Smooth muscle cell (in vitro differentiated cells): ENCODE data around the gene JUND. TPM values are rescaled to one million over a fixed set of nuclear protein-coding genes. Genes with fewer than 3 reads are reported as not detected.

Source experiments
- DNase-seq: peaks from one replicate; lab custom pipeline; 2025; ENCODE audit not compliant: unreplicated experiment; lab: John Stamatoyannopoulos, UW
- H2AFZ ChIP-seq: fragments of 200-600 bp; sonication (generic); 2 replicates; pipeline ENCODE4 v1.6.0; 2016; ENCODE audit warnings: antibody characterized with exemption, low read depth, mild to moderate bottlenecking
- H3F3A ChIP-seq: fragments of 200-600 bp; sonication (generic); 2 replicates; pipeline ENCODE4 v1.6.0; 2017; ENCODE audit warnings: antibody characterized with exemption, low read depth
- H3K27ac ChIP-seq: fragments of 200-600 bp; sonication (generic); 2 replicates; pipeline ENCODE4 v1.5.1; 2016; ENCODE audit warnings: low read depth, mild to moderate bottlenecking
- H3K27me3 ChIP-seq: fragments of 200-600 bp; sonication (generic); 2 replicates; pipeline ENCODE4 v1.6.1; 2016; ENCODE audit warnings: low read depth, mild to moderate bottlenecking
- H3K36me3 ChIP-seq: fragments of 200-600 bp; sonication (generic); 2 replicates; pipeline ENCODE4 v1.5.1; 2016; ENCODE audit warnings: low read depth
- H3K4me1 ChIP-seq: fragments of 200-600 bp; sonication (generic); 2 replicates; pipeline ENCODE4 v1.5.1; 2016; ENCODE audit warnings: low read depth
- H3K4me2 ChIP-seq: fragments of 200-600 bp; sonication (generic); 2 replicates; pipeline ENCODE4 v1.6.0; 2016; ENCODE audit warnings: mild to moderate bottlenecking
- H3K4me3 ChIP-seq: fragments of 200-600 bp; sonication (generic); 2 replicates; pipeline ENCODE4 v1.5.1; 2016; ENCODE audit warnings: mild to moderate bottlenecking
- H3K79me2 ChIP-seq: fragments of 200-600 bp; sonication (generic); 2 replicates; pipeline ENCODE4 v1.6.0; 2016; ENCODE audit warnings: low read depth, mild to moderate bottlenecking
- H3K9ac ChIP-seq: fragments of 200-600 bp; sonication (generic); 2 replicates; pipeline ENCODE4 v1.6.0; 2016; ENCODE audit warnings: low read depth
- H3K9me3 ChIP-seq: fragments of 200-600 bp; sonication (generic); replicated peaks from 2 replicates; pipeline ENCODE4 v1.5.1; 2016; ENCODE audit warnings: low read depth
- H4K20me1 ChIP-seq: fragments of 200-600 bp; sonication (generic); 2 replicates; pipeline ENCODE4 v1.6.0; 2016; ENCODE audit warnings: low read depth
- WGBS: methylation state at CpG from one replicate; pipeline ENCODE4 v1.1.7; 2016; ENCODE audit warnings: low lambda C conversion rate; 5-methylcytosine and 5-hydroxymethylcytosine counted together
- polyA plus RNA-seq: library from polyadenylated mRNA; unstranded; fragments of >200 nt; fragmentation: Nextera tagmentation; extraction: Ambion mirVana; gene quantifications from 2 replicates; pipeline ENCODE4 v1.2.1, GENCODE V29; 2016
- total RNA-seq: library from RNA; depleted of rRNA; stranded (reverse); fragments of >200 nt; gene quantifications from 2 replicates; pipeline ENCODE4 v1.2.3, GENCODE V29; 2014
- TF ChIP-seq, protein P1 (sequence below): fragments of 200-600 bp; sonication (generic); IDR thresholded peaks from 2 replicates; pipeline ENCODE4 v1.5.1; 2017; ENCODE audit warnings: borderline replicate concordance, mild to moderate bottlenecking, antibody characterized with exemption; ENCODE audit not compliant: insufficient read depth, poor library complexity, severe bottlenecking

The JUND gene
- total and polyA plus RNA-seq, 2 experiments from 2014 or later = 164 to 464 TPM

DNA sequence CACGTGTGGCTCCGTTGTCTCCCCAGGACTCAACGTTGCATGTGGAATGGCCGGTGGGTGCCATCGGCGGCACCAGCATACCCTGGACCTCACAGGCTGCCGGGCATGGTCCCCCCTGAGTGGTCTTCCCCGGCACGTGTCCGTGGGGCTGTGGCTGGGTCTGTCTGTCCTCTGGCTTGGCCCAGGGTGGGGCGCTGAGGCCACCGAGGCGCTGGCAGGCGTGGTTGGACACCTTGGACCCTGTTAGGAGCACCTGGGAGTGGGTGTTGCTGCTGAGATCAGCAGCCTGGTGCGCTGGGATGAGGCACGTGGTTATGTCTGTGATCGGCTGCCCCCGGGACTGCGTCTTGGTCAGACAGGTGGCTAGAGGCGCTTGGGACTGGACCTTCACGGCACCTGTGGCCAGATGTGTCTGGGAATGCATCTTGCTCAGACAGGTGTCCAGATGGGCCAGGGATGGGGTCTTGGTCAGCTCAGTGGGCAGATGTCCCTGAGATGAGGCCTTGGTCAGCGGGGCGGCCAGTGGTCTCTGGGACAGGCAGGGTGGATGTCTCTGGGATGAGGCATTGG is 16.4 kb downstream of the JUND start:
- no peaks in the 10 kb centered on the region for H3K9me3 ChIP-seq
- H2AFZ ChIP-seq = no peak overlapping the region
- TF ChIP-seq, protein P1, sequence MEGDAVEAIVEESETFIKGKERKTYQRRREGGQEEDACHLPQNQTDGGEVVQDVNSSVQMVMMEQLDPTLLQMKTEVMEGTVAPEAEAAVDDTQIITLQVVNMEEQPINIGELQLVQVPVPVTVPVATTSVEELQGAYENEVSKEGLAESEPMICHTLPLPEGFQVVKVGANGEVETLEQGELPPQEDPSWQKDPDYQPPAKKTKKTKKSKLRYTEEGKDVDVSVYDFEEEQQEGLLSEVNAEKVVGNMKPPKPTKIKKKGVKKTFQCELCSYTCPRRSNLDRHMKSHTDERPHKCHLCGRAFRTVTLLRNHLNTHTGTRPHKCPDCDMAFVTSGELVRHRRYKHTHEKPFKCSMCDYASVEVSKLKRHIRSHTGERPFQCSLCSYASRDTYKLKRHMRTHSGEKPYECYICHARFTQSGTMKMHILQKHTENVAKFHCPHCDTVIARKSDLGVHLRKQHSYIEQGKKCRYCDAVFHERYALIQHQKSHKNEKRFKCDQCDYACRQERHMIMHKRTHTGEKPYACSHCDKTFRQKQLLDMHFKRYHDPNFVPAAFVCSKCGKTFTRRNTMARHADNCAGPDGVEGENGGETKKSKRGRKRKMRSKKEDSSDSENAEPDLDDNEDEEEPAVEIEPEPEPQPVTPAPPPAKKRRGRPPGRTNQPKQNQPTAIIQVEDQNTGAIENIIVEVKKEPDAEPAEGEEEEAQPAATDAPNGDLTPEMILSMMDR = no peak
- no peaks in the 10 kb centered on the region for H3K79me2 ChIP-seq
- no peaks in the 10 kb centered on the region for H3K36me3 ChIP-seq
- no peaks in the 10 kb centered on the region for H3K4me1 ChIP-seq
- DNase-seq = no peak
- peaks cover under 1% of the 10 kb centered on the region for H4K20me1 ChIP-seq
- H3K4me3 ChIP-seq = no peak overlapping the region
- H3K27ac ChIP-seq = no peak overlapping the region
- WGBS = 94% methylated on average over 23 of the region's 23 CpGs
- H3K4me2 ChIP-seq = no peak overlapping the region
- H3K9ac ChIP-seq = no peak overlapping the region
- H3K27me3 ChIP-seq = no peaks in the 10 kb centered on the region
- H3F3A ChIP-seq = no peaks in the 10 kb centered on the region

DNA sequence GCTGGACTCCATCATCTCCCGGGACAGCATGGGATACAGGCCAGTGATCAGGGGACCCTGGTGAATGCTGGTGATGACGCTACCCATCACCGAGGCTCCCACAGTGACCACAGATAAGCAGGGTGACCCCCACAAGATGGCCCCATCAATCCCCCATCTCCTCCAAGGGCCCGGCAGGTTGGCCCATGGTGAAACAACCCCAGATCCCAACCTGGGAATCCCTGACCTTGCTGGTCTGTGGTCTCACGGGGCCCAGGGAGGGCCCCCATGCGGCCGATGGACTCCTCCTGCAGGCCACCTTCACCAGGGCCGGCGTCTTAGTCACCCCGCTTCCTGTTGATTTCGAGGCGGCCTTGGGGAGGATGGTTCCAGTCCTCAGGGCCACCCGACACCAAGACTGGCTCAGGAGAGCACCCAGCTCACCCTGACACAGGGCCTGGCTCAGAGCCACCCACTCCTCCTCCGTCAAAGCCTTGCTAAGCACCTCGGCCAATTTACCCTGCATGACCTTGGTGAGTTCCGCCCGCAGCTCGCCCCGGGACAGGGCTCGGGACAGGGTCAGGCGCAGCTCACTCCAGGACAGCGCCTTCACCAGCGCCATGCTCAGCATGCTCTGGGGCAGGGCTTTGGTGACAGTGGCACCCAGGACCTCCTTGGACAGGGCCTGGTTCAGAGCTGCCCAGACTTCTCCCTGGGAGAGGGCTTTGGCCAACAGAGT is 17.1 kb downstream of the JUND start:
- 96% methylated on average over 19 of the region's 23 CpGs for WGBS
- H3K9me3 ChIP-seq = no peaks in the 10 kb centered on the region
- H3K4me3 ChIP-seq = no peak overlapping the region
- no peak overlapping the region for H3K27ac ChIP-seq
- H3K79me2 ChIP-seq = no peaks in the 10 kb centered on the region
- H3K36me3 ChIP-seq = no peaks in the 10 kb centered on the region
- no peak overlapping the region for H2AFZ ChIP-seq
- TF ChIP-seq, protein P1 = no peak
- no peak overlapping the region for H3K4me2 ChIP-seq
- H4K20me1 ChIP-seq = no peaks in the 10 kb centered on the region
- no peaks in the 10 kb centered on the region for H3K4me1 ChIP-seq
- DNase-seq = no peak
- H3K27me3 ChIP-seq = no peaks in the 10 kb centered on the region
- no peak overlapping the region for H3K9ac ChIP-seq
- H3F3A ChIP-seq = no peaks in the 10 kb centered on the region

DNA sequence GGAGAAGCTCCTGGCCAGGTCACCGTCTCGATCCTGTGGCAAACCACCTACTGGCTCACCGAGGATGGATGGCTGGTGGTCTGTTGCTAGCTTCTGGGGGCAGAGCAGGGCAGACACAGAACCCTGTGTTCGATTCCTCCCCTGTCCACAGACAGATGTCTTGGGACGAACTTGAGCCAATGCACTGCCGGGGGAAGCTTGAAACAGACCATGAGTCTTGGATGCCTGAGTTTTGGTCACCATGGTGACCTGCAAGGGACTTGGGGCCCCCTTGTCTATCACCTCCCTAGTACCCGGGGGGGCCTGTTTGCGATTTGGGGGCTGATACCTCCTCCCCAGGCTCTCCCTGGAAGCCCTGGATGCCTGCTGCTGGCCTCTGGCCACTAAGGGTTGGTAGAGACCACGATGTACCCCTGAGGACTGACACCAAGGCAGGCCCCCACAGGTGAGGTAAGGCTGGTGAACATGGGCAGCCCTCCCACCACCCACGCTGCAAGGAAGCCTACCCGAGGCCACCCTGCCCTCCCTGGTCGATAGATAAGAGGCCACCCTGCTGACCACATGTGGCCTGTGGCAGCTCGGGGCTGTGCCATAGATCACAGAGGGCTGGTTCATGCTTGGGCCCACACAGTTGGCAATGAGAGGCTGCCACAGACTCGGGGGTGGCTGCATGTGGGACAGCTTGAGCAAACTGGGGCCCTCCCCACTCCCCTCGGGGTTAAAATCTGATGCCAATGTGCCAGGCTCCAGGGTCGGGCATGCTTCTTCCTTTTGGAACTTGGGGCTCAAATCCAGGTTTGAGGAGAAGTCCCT is 17.9 kb downstream of the JUND start:
- Histone ChIP-seq H2AFZ (no peak overlapping the region), H3F3A (no peaks in the 10 kb centered on the region), H4K20me1 (no peaks in the 10 kb centered on the region), H3K27ac (no peak overlapping the region), H3K4me2 (no peak overlapping the region), H3K79me2 (no peaks in the 10 kb centered on the region), H3K36me3 (no peaks in the 10 kb centered on the region), H3K4me3 (no peak overlapping the region), H3K4me1 (no peaks in the 10 kb centered on the region), H3K27me3 (no peaks in the 10 kb centered on the region), H3K9me3 (no peaks in the 10 kb centered on the region), H3K9ac (no peak overlapping the region)
- TF ChIP-seq, protein P1 = no peak
- DNase-seq = no peak
- WGBS = 79% methylated on average over 16 of the region's 16 CpGs
